HL-60 (cell line): ENCODE data around the gene KLF3.

Experiments used
- GABPA ChIP-seq: IDR thresholded peaks from 2 replicates; pipeline ENCODE4 v1.6.1; 2012; ENCODE audit warnings: low read depth
- POLR2AphosphoS5 ChIP-seq: IDR thresholded peaks from 2 replicates; pipeline ENCODE4 v1.6.1; 2012; ENCODE audit warnings: low read depth
- SPI1 ChIP-seq: IDR thresholded peaks from 2 replicates; pipeline ENCODE4 v1.6.1; 2012; ENCODE audit warnings: low read depth, mild to moderate bottlenecking, borderline replicate concordance
- TF ChIP-seq, protein P1 (sequence below): IDR thresholded peaks from one replicate; pipeline ENCODE4 v1.5.1; 2011; ENCODE audit warnings: low read length, control low read depth, inconsistent platforms; ENCODE audit not compliant: insufficient read depth
- TF ChIP-seq, protein P2 (sequence below): IDR thresholded peaks from 2 replicates; pipeline ENCODE4 v1.6.1; 2012; ENCODE audit warnings: low read depth; ENCODE audit not compliant: insufficient replicate concordance

DNA sequence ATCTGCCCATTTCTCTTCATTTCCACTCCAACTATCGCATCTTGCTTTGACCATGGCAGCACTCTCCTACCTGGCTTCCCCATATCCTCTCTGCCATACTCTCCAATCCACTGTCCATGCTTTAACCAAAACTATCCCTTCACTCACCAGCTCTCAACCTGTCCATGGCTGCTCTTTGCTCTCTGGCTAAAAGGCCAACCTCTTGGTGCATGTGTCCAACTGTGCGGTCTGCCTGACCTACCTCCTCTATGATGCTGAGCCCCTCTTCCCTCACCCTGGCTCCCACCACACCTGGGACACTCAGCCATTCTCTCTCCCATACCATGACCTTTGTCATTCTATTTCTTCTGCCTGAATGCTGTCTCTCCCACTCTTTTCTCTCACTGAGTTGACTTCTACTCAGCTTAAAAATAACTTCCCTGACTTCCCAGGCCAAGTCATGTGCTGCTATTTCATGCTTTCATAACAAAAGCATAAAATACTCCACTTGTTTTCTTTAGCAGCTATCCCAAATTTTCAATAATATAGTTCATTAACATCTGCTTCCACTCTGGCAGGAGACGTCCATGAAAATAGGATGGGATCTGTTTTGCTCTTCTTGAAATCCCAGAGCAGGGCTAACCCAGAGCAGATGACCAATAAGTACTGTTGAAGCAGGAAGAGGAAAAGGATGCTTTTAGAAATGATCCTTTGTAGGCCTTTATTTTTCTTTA is 29.8 kb upstream of the KLF3 start:
- TF ChIP-seq, protein P1, sequence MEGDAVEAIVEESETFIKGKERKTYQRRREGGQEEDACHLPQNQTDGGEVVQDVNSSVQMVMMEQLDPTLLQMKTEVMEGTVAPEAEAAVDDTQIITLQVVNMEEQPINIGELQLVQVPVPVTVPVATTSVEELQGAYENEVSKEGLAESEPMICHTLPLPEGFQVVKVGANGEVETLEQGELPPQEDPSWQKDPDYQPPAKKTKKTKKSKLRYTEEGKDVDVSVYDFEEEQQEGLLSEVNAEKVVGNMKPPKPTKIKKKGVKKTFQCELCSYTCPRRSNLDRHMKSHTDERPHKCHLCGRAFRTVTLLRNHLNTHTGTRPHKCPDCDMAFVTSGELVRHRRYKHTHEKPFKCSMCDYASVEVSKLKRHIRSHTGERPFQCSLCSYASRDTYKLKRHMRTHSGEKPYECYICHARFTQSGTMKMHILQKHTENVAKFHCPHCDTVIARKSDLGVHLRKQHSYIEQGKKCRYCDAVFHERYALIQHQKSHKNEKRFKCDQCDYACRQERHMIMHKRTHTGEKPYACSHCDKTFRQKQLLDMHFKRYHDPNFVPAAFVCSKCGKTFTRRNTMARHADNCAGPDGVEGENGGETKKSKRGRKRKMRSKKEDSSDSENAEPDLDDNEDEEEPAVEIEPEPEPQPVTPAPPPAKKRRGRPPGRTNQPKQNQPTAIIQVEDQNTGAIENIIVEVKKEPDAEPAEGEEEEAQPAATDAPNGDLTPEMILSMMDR = no peak
- TF ChIP-seq POLR2AphosphoS5 = no peak
- TF ChIP-seq GABPA = no peak
- TF ChIP-seq, protein P2, sequence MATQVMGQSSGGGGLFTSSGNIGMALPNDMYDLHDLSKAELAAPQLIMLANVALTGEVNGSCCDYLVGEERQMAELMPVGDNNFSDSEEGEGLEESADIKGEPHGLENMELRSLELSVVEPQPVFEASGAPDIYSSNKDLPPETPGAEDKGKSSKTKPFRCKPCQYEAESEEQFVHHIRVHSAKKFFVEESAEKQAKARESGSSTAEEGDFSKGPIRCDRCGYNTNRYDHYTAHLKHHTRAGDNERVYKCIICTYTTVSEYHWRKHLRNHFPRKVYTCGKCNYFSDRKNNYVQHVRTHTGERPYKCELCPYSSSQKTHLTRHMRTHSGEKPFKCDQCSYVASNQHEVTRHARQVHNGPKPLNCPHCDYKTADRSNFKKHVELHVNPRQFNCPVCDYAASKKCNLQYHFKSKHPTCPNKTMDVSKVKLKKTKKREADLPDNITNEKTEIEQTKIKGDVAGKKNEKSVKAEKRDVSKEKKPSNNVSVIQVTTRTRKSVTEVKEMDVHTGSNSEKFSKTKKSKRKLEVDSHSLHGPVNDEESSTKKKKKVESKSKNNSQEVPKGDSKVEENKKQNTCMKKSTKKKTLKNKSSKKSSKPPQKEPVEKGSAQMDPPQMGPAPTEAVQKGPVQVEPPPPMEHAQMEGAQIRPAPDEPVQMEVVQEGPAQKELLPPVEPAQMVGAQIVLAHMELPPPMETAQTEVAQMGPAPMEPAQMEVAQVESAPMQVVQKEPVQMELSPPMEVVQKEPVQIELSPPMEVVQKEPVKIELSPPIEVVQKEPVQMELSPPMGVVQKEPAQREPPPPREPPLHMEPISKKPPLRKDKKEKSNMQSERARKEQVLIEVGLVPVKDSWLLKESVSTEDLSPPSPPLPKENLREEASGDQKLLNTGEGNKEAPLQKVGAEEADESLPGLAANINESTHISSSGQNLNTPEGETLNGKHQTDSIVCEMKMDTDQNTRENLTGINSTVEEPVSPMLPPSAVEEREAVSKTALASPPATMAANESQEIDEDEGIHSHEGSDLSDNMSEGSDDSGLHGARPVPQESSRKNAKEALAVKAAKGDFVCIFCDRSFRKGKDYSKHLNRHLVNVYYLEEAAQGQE = no peak
- TF ChIP-seq SPI1 = no peak
